ENCODE measurements around the gene PHGDH.

Gene PHGDH

DNA sequence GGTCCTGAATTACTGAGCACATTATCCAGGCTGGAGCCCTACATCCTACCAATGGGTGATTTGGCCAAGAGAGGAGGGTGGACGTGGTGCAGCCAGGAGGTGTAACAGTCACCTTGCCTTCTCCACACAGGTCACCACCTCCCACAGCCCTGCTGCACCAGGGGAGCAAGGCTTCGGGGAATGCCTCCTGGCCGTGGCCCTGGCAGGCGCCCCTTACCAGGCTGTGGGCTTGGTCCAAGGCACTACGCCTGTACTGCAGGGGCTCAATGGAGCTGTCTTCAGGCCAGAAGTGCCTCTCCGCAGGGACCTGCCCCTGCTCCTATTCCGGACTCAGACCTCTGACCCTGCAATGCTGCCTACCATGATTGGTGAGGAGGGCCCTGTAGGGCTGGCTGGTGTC, 30.9 kb downstream of the PHGDH start:
- Histone ChIP-seq H3K4me2 (ENCODE audit: low read length) (no peak overlapping the region), H2AFZ (ENCODE audit: low read depth, low read length) (no peak overlapping the region), H3K27ac (ENCODE audit: low read length) (no peak overlapping the region), H3K4me1 (ENCODE audit: low read length) (no peaks in the 10 kb centered on the region), H3K9ac (ENCODE audit: low read length) (no peak overlapping the region), H3K4me3 (ENCODE audit: low read length) (no peak overlapping the region), H3K36me3 (replicated peaks; ENCODE audit: low read depth, low read length) (peaks cover 27% of the 10 kb centered on the region), H3K9me3 (ENCODE audit: insufficient read depth, low read length) (no peaks in the 10 kb centered on the region), H3K27me3 (ENCODE audit: low read depth, low read length) (no peaks in the 10 kb centered on the region), H3K79me2 (ENCODE audit: low read length) (no peaks in the 10 kb centered on the region), H4K20me1 (ENCODE audit: insufficient read depth, low read length) (0 out of 2 replicates have a peak, but pooled peaks cover 3% of the 10 kb centered on the region)
- TF ChIP-seq, protein P1, sequence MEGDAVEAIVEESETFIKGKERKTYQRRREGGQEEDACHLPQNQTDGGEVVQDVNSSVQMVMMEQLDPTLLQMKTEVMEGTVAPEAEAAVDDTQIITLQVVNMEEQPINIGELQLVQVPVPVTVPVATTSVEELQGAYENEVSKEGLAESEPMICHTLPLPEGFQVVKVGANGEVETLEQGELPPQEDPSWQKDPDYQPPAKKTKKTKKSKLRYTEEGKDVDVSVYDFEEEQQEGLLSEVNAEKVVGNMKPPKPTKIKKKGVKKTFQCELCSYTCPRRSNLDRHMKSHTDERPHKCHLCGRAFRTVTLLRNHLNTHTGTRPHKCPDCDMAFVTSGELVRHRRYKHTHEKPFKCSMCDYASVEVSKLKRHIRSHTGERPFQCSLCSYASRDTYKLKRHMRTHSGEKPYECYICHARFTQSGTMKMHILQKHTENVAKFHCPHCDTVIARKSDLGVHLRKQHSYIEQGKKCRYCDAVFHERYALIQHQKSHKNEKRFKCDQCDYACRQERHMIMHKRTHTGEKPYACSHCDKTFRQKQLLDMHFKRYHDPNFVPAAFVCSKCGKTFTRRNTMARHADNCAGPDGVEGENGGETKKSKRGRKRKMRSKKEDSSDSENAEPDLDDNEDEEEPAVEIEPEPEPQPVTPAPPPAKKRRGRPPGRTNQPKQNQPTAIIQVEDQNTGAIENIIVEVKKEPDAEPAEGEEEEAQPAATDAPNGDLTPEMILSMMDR (IDR thresholded peaks at IDR 0.05; ENCODE audit: low read depth, low read length) = no peak
- no peak for TF ChIP-seq EZH2phosphoT487 (IDR thresholded peaks at IDR 0.05; ENCODE audit: low read depth)

DNA sequence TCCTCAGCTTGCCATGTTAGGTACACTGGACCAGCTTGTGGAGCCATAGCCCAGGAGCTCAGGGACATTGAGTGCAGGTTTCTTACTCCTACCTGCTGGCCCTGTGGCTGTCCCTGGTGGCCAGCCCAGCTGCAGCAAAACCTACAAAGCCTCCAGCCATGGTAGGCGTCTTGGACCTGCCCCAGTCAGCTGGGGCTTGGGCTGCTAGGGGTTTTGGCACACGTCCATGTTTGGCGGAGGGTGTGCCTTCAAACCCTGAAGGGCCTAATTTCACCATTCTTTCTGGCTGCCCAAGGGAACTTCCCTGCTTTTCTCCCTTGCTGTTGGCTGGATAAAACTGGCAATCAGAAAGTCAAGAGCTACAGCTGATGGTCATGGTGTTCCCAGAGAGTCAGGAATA, 31.6 kb downstream of the PHGDH start:
- Histone ChIP-seq H3K4me1 (ENCODE audit: low read length) (no peaks in the 10 kb centered on the region), H3K4me2 (ENCODE audit: low read length) (no peak overlapping the region), H3K36me3 (replicated peaks; ENCODE audit: low read depth, low read length) (peaks cover 22% of the 10 kb centered on the region), H3K27me3 (ENCODE audit: low read depth, low read length) (no peaks in the 10 kb centered on the region), H3K9ac (ENCODE audit: low read length) (no peak overlapping the region), H3K79me2 (ENCODE audit: low read length) (no peaks in the 10 kb centered on the region), H3K9me3 (ENCODE audit: insufficient read depth, low read length) (no peaks in the 10 kb centered on the region), H3K27ac (ENCODE audit: low read length) (no peak overlapping the region), H2AFZ (ENCODE audit: low read depth, low read length) (no peak overlapping the region), H4K20me1 (ENCODE audit: insufficient read depth, low read length) (0 out of 2 replicates have a peak, but pooled peaks cover 3% of the 10 kb centered on the region), H3K4me3 (ENCODE audit: low read length) (no peak overlapping the region)
- no peak for TF ChIP-seq EZH2phosphoT487 (IDR thresholded peaks at IDR 0.05; ENCODE audit: low read depth)
- TF ChIP-seq, protein P1 (IDR thresholded peaks at IDR 0.05; ENCODE audit: low read depth, low read length) = no peak

DNA sequence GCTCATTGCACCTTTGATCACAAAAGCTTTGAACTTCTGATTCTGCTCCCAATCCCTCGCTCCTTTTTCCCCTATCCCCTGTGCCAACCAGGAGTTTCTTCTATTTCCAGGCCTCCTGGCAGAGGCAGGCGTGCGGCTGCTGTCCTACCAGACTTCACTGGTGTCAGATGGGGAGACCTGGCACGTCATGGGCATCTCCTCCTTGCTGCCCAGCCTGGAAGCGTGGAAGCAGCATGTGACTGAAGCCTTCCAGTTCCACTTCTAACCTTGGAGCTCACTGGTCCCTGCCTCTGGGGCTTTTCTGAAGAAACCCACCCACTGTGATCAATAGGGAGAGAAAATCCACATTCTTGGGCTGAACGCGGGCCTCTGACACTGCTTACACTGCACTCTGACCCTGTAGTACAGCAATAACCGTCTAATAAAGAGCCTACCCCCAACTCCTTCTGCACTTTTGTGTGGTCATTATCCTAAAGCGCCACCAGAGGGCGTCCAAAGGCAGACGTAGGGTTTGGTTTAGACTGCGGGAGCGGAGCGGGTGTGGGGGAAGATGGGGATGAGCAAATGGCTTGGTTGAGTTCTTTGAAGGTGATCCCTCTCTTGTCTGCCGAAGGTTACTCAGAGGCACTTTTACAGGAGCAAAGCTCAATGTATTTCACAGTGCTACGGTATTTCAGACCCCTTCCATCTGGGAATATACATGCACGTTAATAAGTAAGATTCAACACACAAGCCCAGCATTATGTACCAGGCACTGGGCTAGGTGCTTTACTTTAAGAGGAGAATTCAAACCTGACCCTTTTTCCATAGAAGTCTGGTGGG, 32.3 kb downstream of the PHGDH start:
- Histone ChIP-seq H4K20me1 (ENCODE audit: insufficient read depth, low read length) (0 out of 2 replicates have a peak, but pooled peaks cover 3% of the 10 kb centered on the region), H3K4me1 (ENCODE audit: low read length) (no peaks in the 10 kb centered on the region), H3K27ac (ENCODE audit: low read length) (no peak overlapping the region), H3K4me3 (ENCODE audit: low read length) (no peak overlapping the region), H3K4me2 (ENCODE audit: low read length) (0 out of 2 replicates have a peak overlapping the region, but pooled peaks have one; percentile 9), H3K9me3 (ENCODE audit: insufficient read depth, low read length) (no peaks in the 10 kb centered on the region), H2AFZ (ENCODE audit: low read depth, low read length) (no peak overlapping the region), H3K36me3 (replicated peaks; ENCODE audit: low read depth, low read length) (peaks cover 21% of the 10 kb centered on the region), H3K79me2 (ENCODE audit: low read length) (no peaks in the 10 kb centered on the region), H3K9ac (ENCODE audit: low read length) (no peak overlapping the region), H3K27me3 (ENCODE audit: low read depth, low read length) (no peaks in the 10 kb centered on the region)
- TF ChIP-seq, protein P1 (IDR thresholded peaks at IDR 0.05; ENCODE audit: low read depth, low read length) = peak; percentile 92
- TF ChIP-seq EZH2phosphoT487 (IDR thresholded peaks at IDR 0.05; ENCODE audit: low read depth) = no peak

DNA sequence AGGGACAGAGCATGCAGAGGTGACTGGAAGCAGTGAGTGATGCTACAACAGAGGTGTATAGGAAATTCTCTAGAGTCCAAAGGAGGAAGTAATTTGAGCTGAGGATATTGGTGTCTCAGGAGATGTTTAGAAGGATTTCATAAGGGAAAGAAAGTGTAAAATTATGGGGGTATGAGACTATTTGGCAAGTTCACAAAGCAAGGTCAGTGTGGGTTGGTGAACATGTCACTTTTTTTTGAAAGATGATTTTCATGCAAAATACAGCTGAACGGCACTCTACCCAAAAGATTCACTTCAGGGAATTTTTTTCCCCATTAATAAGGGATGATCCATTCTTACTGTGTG, 32.8 kb downstream of the PHGDH start:
- H3K27ac ChIP-seq (ENCODE audit: low read length) = no peak overlapping the region
- no peaks in the 10 kb centered on the region for H3K27me3 ChIP-seq (ENCODE audit: low read depth, low read length)
- H3K36me3 ChIP-seq (replicated peaks; ENCODE audit: low read depth, low read length) = peaks cover 17% of the 10 kb centered on the region
- no peaks in the 10 kb centered on the region for H3K79me2 ChIP-seq (ENCODE audit: low read length)
- H3K4me2 ChIP-seq (ENCODE audit: low read length) = 0 out of 2 replicates have a peak overlapping the region, but pooled peaks have one; percentile 9
- no peak overlapping the region for H3K4me3 ChIP-seq (ENCODE audit: low read length)
- H3K4me1 ChIP-seq (ENCODE audit: low read length) = no peaks in the 10 kb centered on the region
- H3K9ac ChIP-seq (ENCODE audit: low read length) = no peak overlapping the region
- TF ChIP-seq EZH2phosphoT487 (IDR thresholded peaks at IDR 0.05; ENCODE audit: low read depth) = no peak
- TF ChIP-seq, protein P1 (IDR thresholded peaks at IDR 0.05; ENCODE audit: low read depth, low read length) = no peak
- no peak overlapping the region for H2AFZ ChIP-seq (ENCODE audit: low read depth, low read length)
- H4K20me1 ChIP-seq (ENCODE audit: insufficient read depth, low read length) = 0 out of 2 replicates have a peak, but pooled peaks cover 3% of the 10 kb centered on the region
- no peaks in the 10 kb centered on the region for H3K9me3 ChIP-seq (ENCODE audit: insufficient read depth, low read length)

All from OCI-LY3 (cell line).